Heart right ventricle (tissue), 16 donors: ENCODE data around the gene HNF1A. TPM values are rescaled to one million over a fixed set of nuclear protein-coding genes. Genes with fewer than 3 reads are reported as not detected.

Source experiments
- ATAC-seq, 8 donors: fragments of 200-7000 bp; cut with Tn5 transposase; one replicate each; pipeline ENCODE4 v1.9.1; 2020; ENCODE audit warnings: mild to moderate bottlenecking in 8 of 8, moderate library complexity in 8 of 8, moderate number of reproducible peaks in 1 of 8
- DNase-seq, 2 donors: peaks; one replicate each; pipeline ENCODE4 v3.0.0-alpha.2; 2020
- H3K27ac ChIP-seq, 10 donors: fragments of 200-600 bp; sonication (generic) in 2 of 10; one replicate each; pipeline versions ENCODE4 v1.5.0 to v1.8.0; 2020 to 2022; ENCODE audit warnings: mild to moderate bottlenecking in 3 of 10
- H3K27me3 ChIP-seq, 7 donors: fragments of 200-600 bp; one replicate each; pipeline ENCODE4 v1.8.0; 2021 to 2022; ENCODE audit warnings: mild to moderate bottlenecking in 2 of 7
- H3K36me3 ChIP-seq, 9 donors: fragments of 200-600 bp; sonication (generic) in 1 of 9; one replicate each; pipeline versions ENCODE4 v1.5.0 to v1.8.0; 2020 to 2022; ENCODE audit warnings: mild to moderate bottlenecking in 2 of 9
- H3K4me1 ChIP-seq, 9 donors: fragments of 200-600 bp; sonication (generic) in 1 of 9; one replicate each; pipeline versions ENCODE4 v1.5.0 to v1.8.0; 2020 to 2022; ENCODE audit warnings: mild to moderate bottlenecking in 4 of 9
- H3K4me3 ChIP-seq, 10 donors: fragments of 200-600 bp; sonication (generic) in 2 of 10; one replicate each; pipeline versions ENCODE4 v1.5.0 to v1.8.0; 2020 to 2022; ENCODE audit warnings: mild to moderate bottlenecking in 7 of 10, moderate library complexity in 2 of 10
- H3K9me3 ChIP-seq, 11 donors: fragments of 200-600 bp in 10 of 11; sonication (generic) in 2 of 11; one replicate each; pipeline versions ENCODE4 v1.5.0 to v1.8.0; 2013 to 2022; ENCODE audit warnings: mild to moderate bottlenecking in 2 of 11, control low read depth in 1 of 11, moderate library complexity in 1 of 11
- WGBS, 2 donors: extraction: QIAGEN DNeasy Blood & Tissue Kit; methylation state at CpG; one replicate each; pipeline ENCODE4 v1.1.7; 2013; ENCODE audit warnings: inconsistent platforms in 1 of 2; 5-methylcytosine and 5-hydroxymethylcytosine counted together
- intact Hi-C, 10 donors: fragments of 100-400 bp; cut with DNase I; formaldehyde crosslinking; loops; one replicate each; pipeline versions ENCODE4 v1.11.1 to v1.14.2; 2022
- polyA plus RNA-seq, 2 donors: library from polyadenylated mRNA; stranded (reverse); fragments of 200-250 nt; gene quantifications; one replicate each; pipeline ENCODE4 v1.2.3, GENCODE V29; 2013
- total RNA-seq, 10 donors: library from RNA; stranded (reverse); fragmentation: NEBNext Ultra II Directional in 3 of 10; extraction: Animal tissue kit (Norgen Biotek cat#: 25700) in 3 of 10; gene quantifications; one replicate each; pipeline versions ENCODE4 v1.2.1 to v1.2.4, GENCODE V29; 2021 to 2023
- TF ChIP-seq, protein P1 (sequence below), 9 donors: fragments of 200-600 bp; sonication (generic) in 2 of 9; IDR thresholded peaks; one replicate each; pipeline versions ENCODE4 v1.5.0 to v1.8.0; 2021 to 2022; ENCODE audit warnings: antibody characterized with exemption in 9 of 9, mild to moderate bottlenecking in 5 of 9, moderate library complexity in 1 of 9
- donor health status: Arrhythmogenic right ventricular cardiomyopathy.
- donor health status: ischemic (EF 13 %, LVEDD 7.1; RV severe dilation, severe dysfunction).
- donor health status: healthy with polysubstance abuse.
- donor health status: DM: no; HTN: yes; CAD: no.
- donor health status: DM: no; HTN: no; CAD: no.
- donor health status: ischemic (EF 25% LVEDD 6.9; RV normal size, moderate dysfunction).
- donor health status: ischemic (EF 25% LVEDD 5.7; RV mildly dilated, moderate dysfunction).
- donor health status: healthy.
- donor health status: DM: yes; HTN: yes; CAD: no.
- donor health status: Ischemic cardiomyopathy.
- donor health status: ischemic (EF 35%, LVEDD 5.7; RV mildly dilated, moderate dysfunction).
- donor health status: nonischemic (EF 11% LVEDD 7.7; RV severe dilation, severe dysfunction).
- donor health status: DM: yes; HTN: yes; CAD: no.
- donor health status: PGD.
- donor health status: ischemic (EF 29% LVEDD 5.4; RV normal size, mild dysfunction).
- donor health status: nonischemic (EF 23%, LVEDD 6.1; RV moderate dilation, normal function).

The HNF1A gene
- total and polyA plus RNA-seq, 12 donors: 0.04 TPM; not detected in 11

- no peaks in the 10 kb centered on the region for H3K4me1 ChIP-seq
- 80 to 85% methylated on average over 7 of the region's 7 CpGs for WGBS, 2 donors
- no peak overlapping the region for H3K27ac ChIP-seq
- no peaks in the 10 kb centered on the region for H3K36me3 ChIP-seq
- TF ChIP-seq, protein P1, sequence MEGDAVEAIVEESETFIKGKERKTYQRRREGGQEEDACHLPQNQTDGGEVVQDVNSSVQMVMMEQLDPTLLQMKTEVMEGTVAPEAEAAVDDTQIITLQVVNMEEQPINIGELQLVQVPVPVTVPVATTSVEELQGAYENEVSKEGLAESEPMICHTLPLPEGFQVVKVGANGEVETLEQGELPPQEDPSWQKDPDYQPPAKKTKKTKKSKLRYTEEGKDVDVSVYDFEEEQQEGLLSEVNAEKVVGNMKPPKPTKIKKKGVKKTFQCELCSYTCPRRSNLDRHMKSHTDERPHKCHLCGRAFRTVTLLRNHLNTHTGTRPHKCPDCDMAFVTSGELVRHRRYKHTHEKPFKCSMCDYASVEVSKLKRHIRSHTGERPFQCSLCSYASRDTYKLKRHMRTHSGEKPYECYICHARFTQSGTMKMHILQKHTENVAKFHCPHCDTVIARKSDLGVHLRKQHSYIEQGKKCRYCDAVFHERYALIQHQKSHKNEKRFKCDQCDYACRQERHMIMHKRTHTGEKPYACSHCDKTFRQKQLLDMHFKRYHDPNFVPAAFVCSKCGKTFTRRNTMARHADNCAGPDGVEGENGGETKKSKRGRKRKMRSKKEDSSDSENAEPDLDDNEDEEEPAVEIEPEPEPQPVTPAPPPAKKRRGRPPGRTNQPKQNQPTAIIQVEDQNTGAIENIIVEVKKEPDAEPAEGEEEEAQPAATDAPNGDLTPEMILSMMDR (IDR thresholded peaks at IDR 0.05): no peak
- H3K9me3 ChIP-seq: no peaks in the 10 kb centered on the region
- no peak overlapping the region for H3K4me3 ChIP-seq
- no peak for ATAC-seq
- H3K27me3 ChIP-seq: peaks cover 0 to 9% (median 0%) of the 10 kb centered on the region in 7 donors
- DNase-seq: no peak
- intact Hi-C loops: loop anchor here in 3 of 10 donors (10.0 kb wide), 3 partner anchors 96 to 236 kb away; partner anchors contain the start of gene ACADS (in 1 of the 3)
Measured at GRCh38 chr12:120960657-120961056, 17.7 kb upstream of the HNF1A start.

GRCh38 chr12:120961604-120962531, 16.5 kb upstream of the HNF1A start:
- Histone ChIP-seq H3K4me3 (no peak overlapping the region), H3K9me3 (no peaks in the 10 kb centered on the region), H3K4me1 (no peaks in the 10 kb centered on the region), H3K27ac (peak overlapping the region in 1 of 10 donors; percentile 26), H3K36me3 (no peaks in the 10 kb centered on the region), H3K27me3 (peaks cover 0 to 5% (median 0%) of the 10 kb centered on the region in 7 donors)
- ATAC-seq (peak in 3 of 8 donors; percentile 33 to 63 (median 44)), DNase-seq (peak; percentile 18 to 29)
- WGBS, 2 donors: 70 to 74% methylated on average over 17 of the region's 17 CpGs
- TF ChIP-seq, protein P1 (IDR thresholded peaks at IDR 0.05): no peak
- intact Hi-C loops: loop anchor here in 3 of 10 donors (10.0 kb wide), 3 partner anchors 97 to 237 kb away; partner anchors contain the start of gene ACADS (in 1 of the 3)

DNA sequence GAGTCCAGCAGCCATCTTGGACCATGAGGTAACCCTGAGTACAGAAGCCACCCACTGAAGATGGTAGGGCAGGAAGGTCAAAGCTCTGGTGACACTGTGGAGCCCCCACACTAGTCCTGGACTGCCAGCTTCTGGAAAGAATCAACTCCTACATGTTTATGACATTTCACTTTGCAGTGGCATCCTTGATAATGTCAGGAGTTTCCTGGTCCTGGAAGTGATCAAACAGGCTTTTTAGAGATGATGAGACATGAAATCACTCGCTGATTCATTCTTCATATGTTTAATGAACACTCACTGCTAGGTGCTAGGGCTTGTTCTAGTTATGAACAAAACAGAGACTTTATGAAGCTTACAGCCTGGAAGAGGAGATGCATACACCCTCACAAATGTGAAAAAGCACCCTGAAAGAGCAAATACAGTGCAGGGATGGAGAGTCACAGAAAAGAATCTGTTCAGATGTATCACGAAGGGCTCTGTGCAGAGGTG, 15.8 kb upstream of the HNF1A start:
- Histone ChIP-seq H3K27me3 (peaks cover 0 to 5% (median 0%) of the 10 kb centered on the region in 7 donors), H3K4me1 (no peaks in the 10 kb centered on the region), H3K27ac (no peak overlapping the region), H3K4me3 (no peak overlapping the region), H3K9me3 (no peaks in the 10 kb centered on the region), H3K36me3 (no peaks in the 10 kb centered on the region)
- DNase-seq (no peak), ATAC-seq (no peak)
- WGBS, 2 donors: 79 to 84% methylated on average over 2 of the region's 2 CpGs
- TF ChIP-seq, protein P1 (IDR thresholded peaks at IDR 0.05): no peak
- intact Hi-C loops: loop anchor here in 3 of 10 donors (10.0 kb wide), 3 partner anchors 98 to 238 kb away; partner anchors contain the start of gene ACADS (in 1 of the 3)

GRCh38 chr12:120964298-120964697, 14.0 kb upstream of the HNF1A start:
- Histone ChIP-seq H3K27me3 (peaks cover 0 to 5% (median 0%) of the 10 kb centered on the region in 7 donors), H3K4me3 (no peak overlapping the region), H3K36me3 (no peaks in the 10 kb centered on the region), H3K27ac (no peak overlapping the region), H3K9me3 (no peaks in the 10 kb centered on the region), H3K4me1 (no peaks in the 10 kb centered on the region)
- intact Hi-C loops: loop anchor here in 3 of 10 donors (10.0 kb wide), 3 partner anchors 99 to 239 kb away; partner anchors contain the start of gene ACADS (in 1 of the 3)
- no peak for ATAC-seq
- 88% methylated on average over 8 of the region's 8 CpGs for WGBS, 2 donors
- TF ChIP-seq, protein P1 (IDR thresholded peaks at IDR 0.05): no peak
- DNase-seq: no peak
